CD8-positive, alpha-beta memory T cell (primary cell): ENCODE measurements around the gene MVB12B. TPM values are rescaled to one million over a fixed set of nuclear protein-coding genes. Genes with fewer than 3 reads are reported as not detected.
"Not testable (repeated sequence)": the region's sequence is repeated elsewhere in the genome, so short reads cannot be mapped to it uniquely, and the experiment has no call there.

Experiments used
- CTCF ChIA-PET: fragments of 350-600 bp; sonication (Branson Sonifier 250); formaldehyde crosslinking; loops from one replicate; lab custom pipeline; 2021; ENCODE audit warnings: antibody characterized with exemption; lab: Charles Lee
- POLR2A ChIA-PET: fragments of 350-600 bp; sonication (Branson Sonifier 250); formaldehyde crosslinking; loops from one replicate; lab custom pipeline; 2021; ENCODE audit warnings: antibody characterized with exemption; lab: Charles Lee
- DNase-seq, 5 donors: peaks; one replicate each; pipeline versions ENCODE4 v3.0.0 to v3.0.0-alpha.2; 2020 to 2022; ENCODE audit warnings: mixed read lengths in 1 of 5
- H3K27ac ChIP-seq: one replicate; pipeline ENCODE4 v1.7.0; 2013; ENCODE audit warnings: low read depth, mild to moderate bottlenecking, low read length, moderate library complexity
- H3K27me3 ChIP-seq: 2 replicates; pipeline ENCODE4 v1.7.0; 2013; ENCODE audit warnings: low read length, mild to moderate bottlenecking; ENCODE audit not compliant: insufficient read depth, poor library complexity, severe bottlenecking
- H3K36me3 ChIP-seq: 2 replicates; pipeline ENCODE4 v1.7.0; 2013; ENCODE audit warnings: mild to moderate bottlenecking, low read length, moderate library complexity; ENCODE audit not compliant: insufficient read depth
- H3K4me1 ChIP-seq: 2 replicates; pipeline ENCODE4 v1.7.0; 2013; ENCODE audit warnings: mild to moderate bottlenecking, low read length, moderate library complexity; ENCODE audit not compliant: insufficient read depth
- H3K4me3 ChIP-seq: 2 replicates; pipeline ENCODE4 v1.7.0; 2013; ENCODE audit warnings: mild to moderate bottlenecking, low read length
- H3K9me3 ChIP-seq: 2 replicates; pipeline ENCODE4 v1.7.0; 2013; ENCODE audit warnings: mild to moderate bottlenecking, low read length
- H3K27ac Mint-ChIP-seq, 8 donors: one replicate each; pipeline ENCODE4 v1.8.0; 2020 to 2021; ENCODE audit warnings: mixed read lengths in 8 of 8, mild to moderate bottlenecking in 6 of 8, inconsistent platforms in 3 of 8, moderate library complexity in 3 of 8
- H3K27me3 Mint-ChIP-seq, 2 donors: one replicate each; pipeline ENCODE4 v1.8.0; 2020 to 2021; ENCODE audit warnings: mixed read lengths in 2 of 2, mild to moderate bottlenecking in 1 of 2, moderate library complexity in 1 of 2
- H3K36me3 Mint-ChIP-seq, 3 donors: one replicate each; pipeline ENCODE4 v1.8.0; 2020 to 2021; ENCODE audit warnings: mixed read lengths in 3 of 3, inconsistent platforms in 1 of 3, mild to moderate bottlenecking in 1 of 3
- H3K4me1 Mint-ChIP-seq, 3 donors: one replicate each; pipeline ENCODE4 v1.8.0; 2020 to 2021; ENCODE audit warnings: mixed read lengths in 3 of 3, inconsistent platforms in 1 of 3, mild to moderate bottlenecking in 1 of 3
- H3K4me3 Mint-ChIP-seq, 7 donors: one replicate each; pipeline ENCODE4 v1.8.0; 2020 to 2021; ENCODE audit warnings: mixed read lengths in 7 of 7, mild to moderate bottlenecking in 6 of 7, moderate library complexity in 4 of 7, inconsistent platforms in 2 of 7
- H3K9me3 Mint-ChIP-seq, 5 donors: one replicate each; pipeline ENCODE4 v1.8.0; 2020 to 2022; ENCODE audit warnings: mixed read lengths in 5 of 5, mild to moderate bottlenecking in 3 of 5, moderate library complexity in 2 of 5, inconsistent platforms in 1 of 5
- polyA plus RNA-seq: library from polyadenylated mRNA; unstranded; fragments of 300-500 nt; fragmentation: Illumina TruSeq; gene quantifications from one replicate; pipeline ENCODE4 v1.2.3, GENCODE V29; 2021
- total RNA-seq, 2 experiments: library from RNA; stranded (reverse); gene quantifications; one replicate each; pipeline ENCODE4 v1.2.3, GENCODE V29; 2021

MVB12B gene
- total and polyA plus RNA-seq, 3 experiments from 2014 or later: 11.0 to 13.1 (median 12.7) TPM

GRCh38 chr9:126472948-126473298 lies 146.3 kb downstream of the MVB12B start:
- H3K36me3 ChIP-seq: no peaks in the 10 kb centered on the region
- Mint-ChIP-seq H3K27me3 (peaks cover 0 to 1% of the 10 kb centered on the region in 2 donors), H3K4me3 (peak overlapping the region in 4 of 7 donors; percentile 19 to 78 (median 40)), H3K4me1 (peaks cover 73 to 89% (median 78%) of the 10 kb centered on the region in 3 donors), H3K27ac (peak overlapping the region; percentile 91 to 98 (median 95)), H3K36me3 (peaks cover 7 to 23% (median 10%) of the 10 kb centered on the region in 3 donors), H3K9me3 (no peaks in the 10 kb centered on the region)
- ChIA-PET POLR2A (interaction anchor here (1.1 kb wide), 1 partner anchor 145 kb away, joined by 5 read pairs; no protein-coding TSS in a partner anchor), CTCF (interaction anchor here (0.9 to 6.7 kb wide), 6 partner anchors 10 to 85 kb away, joined by 3 to 36 read pairs (median 10); no protein-coding TSS in a partner anchor)
- H3K4me3 ChIP-seq: no peak overlapping the region
- H3K4me1 ChIP-seq: peaks cover 58% of the 10 kb centered on the region
- no peaks in the 10 kb centered on the region for H3K27me3 ChIP-seq
- DNase-seq: peak in 1 of 5 donors; percentile 10
- H3K9me3 ChIP-seq: no peaks in the 10 kb centered on the region
- no peak overlapping the region for H3K27ac ChIP-seq

GRCh38 chr9:126474206-126474765 lies 147.7 kb downstream of the MVB12B start:
- H3K4me3 ChIP-seq: no peak overlapping the region
- H3K36me3 ChIP-seq: no peaks in the 10 kb centered on the region
- CTCF ChIA-PET: interaction anchor here (1.1 to 6.7 kb wide), 4 partner anchors 17 to 78 kb away, joined by 3 to 36 read pairs (median 12); no protein-coding TSS in a partner anchor
- H3K36me3 Mint-ChIP-seq: peaks cover 4 to 27% (median 5%) of the 10 kb centered on the region in 3 donors
- no peaks in the 10 kb centered on the region for H3K27me3 ChIP-seq
- no peak for DNase-seq
- POLR2A ChIA-PET: no interaction called here
- H3K4me1 ChIP-seq: peaks cover 45% of the 10 kb centered on the region
- H3K27ac Mint-ChIP-seq: peak overlapping the region in 5 of 8 donors; percentile 47 to 74 (median 51)
- H3K27ac ChIP-seq: no peak overlapping the region
- H3K9me3 ChIP-seq: no peaks in the 10 kb centered on the region
- H3K27me3 Mint-ChIP-seq: peaks cover 0 to 1% of the 10 kb centered on the region in 2 donors
- peaks cover 62 to 87% (median 65%) of the 10 kb centered on the region in 3 donors for H3K4me1 Mint-ChIP-seq
- H3K4me3 Mint-ChIP-seq: no peak overlapping the region
- no peaks in the 10 kb centered on the region for H3K9me3 Mint-ChIP-seq

- H3K4me3 Mint-ChIP-seq: no peak overlapping the region
- peaks cover 0 to 1% of the 10 kb centered on the region in 2 donors for H3K27me3 Mint-ChIP-seq
- POLR2A ChIA-PET: no interaction called here
- Histone ChIP-seq H3K9me3 (no peaks in the 10 kb centered on the region), H3K4me1 (peaks cover 38% of the 10 kb centered on the region), H3K4me3 (no peak overlapping the region), H3K27me3 (no peaks in the 10 kb centered on the region), H3K36me3 (no peaks in the 10 kb centered on the region), H3K27ac (no peak overlapping the region)
- H3K9me3 Mint-ChIP-seq: no peaks in the 10 kb centered on the region
- CTCF ChIA-PET: no interaction called here
- peaks cover 56 to 87% (median 58%) of the 10 kb centered on the region in 3 donors for H3K4me1 Mint-ChIP-seq
- H3K36me3 Mint-ChIP-seq: peaks cover 4 to 33% (median 5%) of the 10 kb centered on the region in 3 donors
- DNase-seq: no peak
- peak overlapping the region in 7 of 8 donors; percentile 19 to 74 (median 47) for H3K27ac Mint-ChIP-seq
These were observed 148.3 kb downstream of the MVB12B start for GRCh38 chr9:126474786-126475485.

GRCh38 chr9:126475933-126476555 lies 149.4 kb downstream of the MVB12B start:
- DNase-seq: no peak
- Mint-ChIP-seq H3K27me3 (peaks cover 0 to under 1% of the 10 kb centered on the region in 2 donors), H3K36me3 (peaks cover 4 to 44% (median 5%) of the 10 kb centered on the region in 3 donors), H3K27ac (peak overlapping the region in 1 of 8 donors; percentile 60), H3K4me3 (no peak overlapping the region), H3K4me1 (peaks cover 47 to 83% (median 47%) of the 10 kb centered on the region in 3 donors), H3K9me3 (no peaks in the 10 kb centered on the region)
- ChIA-PET POLR2A (no interaction called here), CTCF (no interaction called here)
- no peak overlapping the region for H3K27ac ChIP-seq
- H3K4me3 ChIP-seq: no peak overlapping the region
- no peaks in the 10 kb centered on the region for H3K36me3 ChIP-seq
- H3K27me3 ChIP-seq: no peaks in the 10 kb centered on the region
- H3K4me1 ChIP-seq: peaks cover 28% of the 10 kb centered on the region
- H3K9me3 ChIP-seq: no peaks in the 10 kb centered on the region

GRCh38 chr9:126477432-126477831 lies 150.8 kb downstream of the MVB12B start:
- Mint-ChIP-seq H3K36me3 (peaks cover 4 to 55% (median 10%) of the 10 kb centered on the region in 3 donors), H3K27ac (peak overlapping the region in 1 of 8 donors; percentile 60), H3K4me1 (peaks cover 33 to 71% (median 39%) of the 10 kb centered on the region in 3 donors)
- POLR2A ChIA-PET, H3K4me3 ChIP-seq, DNase-seq, H3K27me3 ChIP-seq, H3K27me3 Mint-ChIP-seq, H3K9me3 ChIP-seq, CTCF ChIA-PET, H3K9me3 Mint-ChIP-seq, H3K4me3 Mint-ChIP-seq, H3K36me3 ChIP-seq, H3K27ac ChIP-seq: not testable (repeated sequence)
- peaks cover 14% of the 10 kb centered on the region for H3K4me1 ChIP-seq

- POLR2A ChIA-PET: no interaction called here
These were observed 151.8 kb downstream of the MVB12B start for GRCh38 chr9:126478216-126478981.

GRCh38 chr9:126479515-126479914 lies 152.9 kb downstream of the MVB12B start:
- no peak for DNase-seq
- Histone ChIP-seq H3K27me3 (no peaks in the 10 kb centered on the region), H3K27ac (no peak overlapping the region), H3K36me3 (no peaks in the 10 kb centered on the region), H3K4me3 (no peak overlapping the region), H3K9me3 (no peaks in the 10 kb centered on the region), H3K4me1 (peaks cover 14% of the 10 kb centered on the region)
- Mint-ChIP-seq H3K9me3 (no peaks in the 10 kb centered on the region), H3K4me1 (peaks cover 25 to 63% (median 30%) of the 10 kb centered on the region in 3 donors), H3K36me3 (peaks cover 4 to 65% (median 15%) of the 10 kb centered on the region in 3 donors), H3K27ac (peak overlapping the region in 2 of 8 donors; percentile 15 to 22), H3K27me3 (no peaks in the 10 kb centered on the region), H3K4me3 (no peak overlapping the region)
- ChIA-PET POLR2A (no interaction called here), CTCF (no interaction called here)

More at GRCh38 chr9:126478216-126478981, 151.8 kb downstream of the MVB12B start:
- Histone ChIP-seq H3K27ac (no peak overlapping the region), H3K9me3 (no peaks in the 10 kb centered on the region), H3K4me3 (no peak overlapping the region), H3K36me3 (no peaks in the 10 kb centered on the region), H3K4me1 (peaks cover 10% of the 10 kb centered on the region), H3K27me3 (no peaks in the 10 kb centered on the region)
- H3K4me1 Mint-ChIP-seq: peaks cover 27 to 65% (median 33%) of the 10 kb centered on the region in 3 donors
- peak overlapping the region in 2 of 8 donors; percentile 19 to 70 for H3K27ac Mint-ChIP-seq
- CTCF ChIA-PET: no interaction called here
- no peaks in the 10 kb centered on the region for H3K27me3 Mint-ChIP-seq
- H3K4me3 Mint-ChIP-seq: no peak overlapping the region
- peaks cover 4 to 61% (median 10%) of the 10 kb centered on the region in 3 donors for H3K36me3 Mint-ChIP-seq
- no peak for DNase-seq
- H3K9me3 Mint-ChIP-seq: no peaks in the 10 kb centered on the region
